Progenitor cell of endocrine pancreas (in vitro differentiated cells): ENCODE measurements around the gene EXOSC1. TPM values are rescaled to one million over a fixed set of nuclear protein-coding genes. Genes with fewer than 3 reads are reported as not detected.

Source experiments
- DNase-seq: peaks from one replicate; pipeline ENCODE4 v3.0.0; 2021; ENCODE audit warnings: low spot score; ENCODE audit not compliant: unreplicated experiment
- H3K27ac Mint-ChIP-seq: 2 replicates; pipeline ENCODE4 v1.8.0; 2021; ENCODE audit warnings: mild to moderate bottlenecking, moderate library complexity, mixed read lengths
- H3K27me3 Mint-ChIP-seq: 2 replicates; pipeline ENCODE4 v1.8.0; 2021; ENCODE audit warnings: mixed read lengths
- H3K36me3 Mint-ChIP-seq: 2 replicates; pipeline ENCODE4 v1.8.0; 2022; ENCODE audit warnings: mixed read lengths; ENCODE audit not compliant: insufficient read depth
- H3K4me1 Mint-ChIP-seq: 2 replicates; pipeline ENCODE4 v1.8.0; 2021; ENCODE audit warnings: low read depth, mixed read lengths
- H3K4me3 Mint-ChIP-seq: 2 replicates; pipeline ENCODE4 v1.8.0; 2021; ENCODE audit warnings: low read depth, mild to moderate bottlenecking, moderate library complexity, mixed read lengths
- H3K9me3 Mint-ChIP-seq: 2 replicates; pipeline ENCODE4 v1.8.0; 2021; ENCODE audit warnings: low read depth, mixed read lengths
- total RNA-seq: library from RNA; stranded (reverse); gene quantifications from 2 replicates; pipeline ENCODE4 v1.2.1, GENCODE V29; 2021
- TF ChIP-seq, protein P1 (sequence below): fragments of 200-600 bp; sonication (generic); IDR thresholded peaks from one replicate; pipeline ENCODE4 v1.5.0; 2021; ENCODE audit warnings: antibody characterized with exemption, mild to moderate bottlenecking; ENCODE audit not compliant: unreplicated experiment

EXOSC1 gene
- total RNA-seq, 1 donor from 2014 or later, result 38.0 TPM

DNA sequence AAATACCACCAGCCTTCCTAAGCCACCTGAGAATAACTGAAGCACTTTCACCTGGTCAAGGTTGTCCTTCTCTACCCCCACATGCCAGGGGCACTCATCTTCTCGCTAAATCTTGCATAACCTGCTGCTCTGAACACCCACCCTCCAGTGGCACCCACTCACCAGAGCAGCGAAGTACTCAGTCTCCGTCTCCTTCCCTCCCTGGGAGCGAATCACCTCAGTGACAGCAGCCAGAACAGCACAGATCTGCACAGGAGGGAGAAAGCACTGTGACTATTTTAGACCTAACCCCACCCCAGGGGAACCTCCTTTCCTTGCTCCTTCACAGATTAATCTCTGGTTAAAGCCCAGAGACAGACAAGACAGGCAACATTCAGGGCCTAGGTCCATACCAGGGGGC is 49.8 kb downstream of the EXOSC1 start:
- TF ChIP-seq, protein P1, sequence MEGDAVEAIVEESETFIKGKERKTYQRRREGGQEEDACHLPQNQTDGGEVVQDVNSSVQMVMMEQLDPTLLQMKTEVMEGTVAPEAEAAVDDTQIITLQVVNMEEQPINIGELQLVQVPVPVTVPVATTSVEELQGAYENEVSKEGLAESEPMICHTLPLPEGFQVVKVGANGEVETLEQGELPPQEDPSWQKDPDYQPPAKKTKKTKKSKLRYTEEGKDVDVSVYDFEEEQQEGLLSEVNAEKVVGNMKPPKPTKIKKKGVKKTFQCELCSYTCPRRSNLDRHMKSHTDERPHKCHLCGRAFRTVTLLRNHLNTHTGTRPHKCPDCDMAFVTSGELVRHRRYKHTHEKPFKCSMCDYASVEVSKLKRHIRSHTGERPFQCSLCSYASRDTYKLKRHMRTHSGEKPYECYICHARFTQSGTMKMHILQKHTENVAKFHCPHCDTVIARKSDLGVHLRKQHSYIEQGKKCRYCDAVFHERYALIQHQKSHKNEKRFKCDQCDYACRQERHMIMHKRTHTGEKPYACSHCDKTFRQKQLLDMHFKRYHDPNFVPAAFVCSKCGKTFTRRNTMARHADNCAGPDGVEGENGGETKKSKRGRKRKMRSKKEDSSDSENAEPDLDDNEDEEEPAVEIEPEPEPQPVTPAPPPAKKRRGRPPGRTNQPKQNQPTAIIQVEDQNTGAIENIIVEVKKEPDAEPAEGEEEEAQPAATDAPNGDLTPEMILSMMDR, result no peak
- no peak for DNase-seq
- Mint-ChIP-seq H3K27me3 (no peaks in the 10 kb centered on the region), H3K4me1 (peaks cover 10% of the 10 kb centered on the region), H3K27ac (peak overlapping the region; percentile 25), H3K4me3 (no peak overlapping the region), H3K9me3 (no peaks in the 10 kb centered on the region), H3K36me3 (peaks cover 11% of the 10 kb centered on the region)

GRCh38 chr10:97393034-97393573 is 52.7 kb downstream of the EXOSC1 start:
- Mint-ChIP-seq H3K27ac (no peak overlapping the region), H3K36me3 (peaks cover 18% of the 10 kb centered on the region), H3K4me3 (no peak overlapping the region)

GRCh38 chr10:97390091-97390490 is 55.7 kb downstream of the EXOSC1 start:
- H3K27me3 Mint-ChIP-seq, result no peaks in the 10 kb centered on the region
- no peak for DNase-seq
- peaks cover 18% of the 10 kb centered on the region for H3K36me3 Mint-ChIP-seq
- TF ChIP-seq, protein P1, result no peak
- H3K27ac Mint-ChIP-seq, result no peak overlapping the region
- H3K4me1 Mint-ChIP-seq, result no peaks in the 10 kb centered on the region
- H3K9me3 Mint-ChIP-seq, result no peaks in the 10 kb centered on the region
- no peak overlapping the region for H3K4me3 Mint-ChIP-seq

More at GRCh38 chr10:97393034-97393573, 52.7 kb downstream of the EXOSC1 start:
- no peak for DNase-seq
- no peaks in the 10 kb centered on the region for H3K27me3 Mint-ChIP-seq
- TF ChIP-seq, protein P1, result no peak
- no peaks in the 10 kb centered on the region for H3K4me1 Mint-ChIP-seq
- H3K9me3 Mint-ChIP-seq, result no peaks in the 10 kb centered on the region

GRCh38 chr10:97388152-97388551 is 57.7 kb downstream of the EXOSC1 start:
- DNase-seq, result no peak

More at GRCh38 chr10:97388152-97388551, 57.7 kb downstream of the EXOSC1 start:
- Mint-ChIP-seq H3K9me3 (no peaks in the 10 kb centered on the region), H3K36me3 (peaks cover 13% of the 10 kb centered on the region), H3K27me3 (no peaks in the 10 kb centered on the region), H3K4me1 (no peaks in the 10 kb centered on the region), H3K27ac (no peak overlapping the region), H3K4me3 (no peak overlapping the region)
- TF ChIP-seq, protein P1, result no peak

Other genes with a start within 250 kb of the EXOSC1 start
- gene ARHGAP19, start 153.4 kb downstream of the EXOSC1 start, total RNA-seq, result 20.4 and 21.1 TPM in 2 replicates
- gene FRAT1, start 126.7 kb downstream of the EXOSC1 start, total RNA-seq, result 15.7 and 16.7 TPM in 2 replicates
- gene FRAT2, start 111.3 kb downstream of the EXOSC1 start, total RNA-seq, result 37.7 and 38.7 TPM in 2 replicates
- 33.5 and 36.6 TPM in 2 replicates for gene RRP12, start 44.7 kb downstream of the EXOSC1 start, total RNA-seq
- 130 and 137 TPM in 2 replicates for gene PGAM1, start 19.8 kb downstream of the EXOSC1 start, total RNA-seq
- gene ZDHHC16, start 169 bp upstream of the EXOSC1 start, total RNA-seq, result 59.6 and 64.9 TPM in 2 replicates
- 80.6 and 82.1 TPM in 2 replicates for gene MMS19, start 52.4 kb upstream of the EXOSC1 start, total RNA-seq
- 9.0 and 9.2 TPM in 2 replicates for gene UBTD1, start 52.9 kb upstream of the EXOSC1 start, total RNA-seq
- not detected in 2 replicates for gene ANKRD2, start 126.8 kb upstream of the EXOSC1 start, total RNA-seq
- gene HOGA1, start 138.4 kb upstream of the EXOSC1 start, total RNA-seq, result 10.5 and 11.9 TPM in 2 replicates
- gene C10orf62, start 143.7 kb upstream of the EXOSC1 start, total RNA-seq, result 0.91 and 0.96 TPM in 2 replicates
- gene MORN4, start 187.5 kb upstream of the EXOSC1 start, total RNA-seq, result 21.1 and 24.3 TPM in 2 replicates
- 18.0 and 18.9 TPM in 2 replicates for gene PI4K2A, start 194.7 kb upstream of the EXOSC1 start, total RNA-seq
- 4.3 TPM in 2 replicates for gene AVPI1, start 241.2 kb upstream of the EXOSC1 start, total RNA-seq